Breast epithelium (tissue), 3 donors: ENCODE data around the gene DRG2.

Experiments used
- POLR2A ChIP-seq: fragments of 450-650 bp; IDR thresholded peaks from one replicate; pipeline ENCODE4 v1.6.1; 2016; ENCODE audit warnings: antibody characterized with exemption, mild to moderate bottlenecking, moderate library complexity
- POLR2AphosphoS5 ChIP-seq, 3 donors: sonication (generic); formaldehyde crosslinking; IDR thresholded peaks; one replicate each; pipeline ENCODE4 v1.6.1; 2017; ENCODE audit warnings: antibody characterized with exemption in 3 of 3
- TF ChIP-seq, protein P1 (sequence below), 3 donors: fragments of 450-650 bp; IDR thresholded peaks; one replicate each; pipeline ENCODE4 v1.5.1; 2016 to 2017; ENCODE audit warnings: antibody characterized with exemption in 3 of 3, mild to moderate bottlenecking in 3 of 3, moderate library complexity in 3 of 3

DNA sequence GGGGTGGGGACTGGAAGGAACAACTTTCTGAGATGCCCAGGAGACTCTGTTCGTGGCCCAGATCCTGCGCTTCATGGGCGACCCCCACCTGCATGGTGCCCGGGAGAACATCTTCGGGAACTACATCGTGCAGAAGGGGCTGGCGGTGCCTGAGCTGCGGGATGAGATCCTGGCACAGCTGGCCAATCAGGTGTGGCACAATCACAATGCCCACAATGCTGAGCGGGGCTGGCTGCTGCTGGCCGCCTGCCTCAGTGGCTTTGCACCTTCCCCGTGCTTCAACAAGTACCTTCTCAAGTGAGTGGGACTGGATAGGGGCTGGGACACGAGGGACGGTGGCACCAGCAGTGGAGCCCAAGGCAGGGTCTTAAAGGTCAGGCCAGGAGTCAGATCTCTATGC lies 58.1 kb downstream of the DRG2 start:
- TF ChIP-seq, protein P1, sequence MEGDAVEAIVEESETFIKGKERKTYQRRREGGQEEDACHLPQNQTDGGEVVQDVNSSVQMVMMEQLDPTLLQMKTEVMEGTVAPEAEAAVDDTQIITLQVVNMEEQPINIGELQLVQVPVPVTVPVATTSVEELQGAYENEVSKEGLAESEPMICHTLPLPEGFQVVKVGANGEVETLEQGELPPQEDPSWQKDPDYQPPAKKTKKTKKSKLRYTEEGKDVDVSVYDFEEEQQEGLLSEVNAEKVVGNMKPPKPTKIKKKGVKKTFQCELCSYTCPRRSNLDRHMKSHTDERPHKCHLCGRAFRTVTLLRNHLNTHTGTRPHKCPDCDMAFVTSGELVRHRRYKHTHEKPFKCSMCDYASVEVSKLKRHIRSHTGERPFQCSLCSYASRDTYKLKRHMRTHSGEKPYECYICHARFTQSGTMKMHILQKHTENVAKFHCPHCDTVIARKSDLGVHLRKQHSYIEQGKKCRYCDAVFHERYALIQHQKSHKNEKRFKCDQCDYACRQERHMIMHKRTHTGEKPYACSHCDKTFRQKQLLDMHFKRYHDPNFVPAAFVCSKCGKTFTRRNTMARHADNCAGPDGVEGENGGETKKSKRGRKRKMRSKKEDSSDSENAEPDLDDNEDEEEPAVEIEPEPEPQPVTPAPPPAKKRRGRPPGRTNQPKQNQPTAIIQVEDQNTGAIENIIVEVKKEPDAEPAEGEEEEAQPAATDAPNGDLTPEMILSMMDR (IDR thresholded peaks at IDR 0.05): no peak
- TF ChIP-seq POLR2A: no peak
- no peak for TF ChIP-seq POLR2AphosphoS5 (IDR thresholded peaks at IDR 0.05)
